ENCODE measurements around the gene IFT122. TPM values are rescaled to one million over a fixed set of nuclear protein-coding genes. Genes with fewer than 3 reads are reported as not detected.

Gene IFT122
- total RNA-seq, 1 experiment from 2014 or later = 35.5 TPM

DNA sequence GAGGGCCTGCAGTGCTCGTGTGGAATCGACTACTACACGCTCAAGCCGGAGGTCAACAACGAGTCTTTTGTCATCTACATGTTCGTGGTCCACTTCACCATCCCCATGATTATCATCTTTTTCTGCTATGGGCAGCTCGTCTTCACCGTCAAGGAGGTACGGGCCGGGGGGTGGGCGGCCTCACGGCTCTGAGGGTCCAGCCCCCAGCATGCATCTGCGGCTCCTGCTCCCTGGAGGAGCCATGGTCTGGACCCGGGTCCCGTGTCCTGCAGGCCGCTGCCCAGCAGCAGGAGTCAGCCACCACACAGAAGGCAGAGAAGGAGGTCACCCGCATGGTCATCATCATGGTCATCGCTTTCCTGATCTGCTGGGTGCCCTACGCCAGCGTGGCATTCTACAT lies 92.2 kb downstream of the IFT122 start:
- TF ChIP-seq, protein P1, sequence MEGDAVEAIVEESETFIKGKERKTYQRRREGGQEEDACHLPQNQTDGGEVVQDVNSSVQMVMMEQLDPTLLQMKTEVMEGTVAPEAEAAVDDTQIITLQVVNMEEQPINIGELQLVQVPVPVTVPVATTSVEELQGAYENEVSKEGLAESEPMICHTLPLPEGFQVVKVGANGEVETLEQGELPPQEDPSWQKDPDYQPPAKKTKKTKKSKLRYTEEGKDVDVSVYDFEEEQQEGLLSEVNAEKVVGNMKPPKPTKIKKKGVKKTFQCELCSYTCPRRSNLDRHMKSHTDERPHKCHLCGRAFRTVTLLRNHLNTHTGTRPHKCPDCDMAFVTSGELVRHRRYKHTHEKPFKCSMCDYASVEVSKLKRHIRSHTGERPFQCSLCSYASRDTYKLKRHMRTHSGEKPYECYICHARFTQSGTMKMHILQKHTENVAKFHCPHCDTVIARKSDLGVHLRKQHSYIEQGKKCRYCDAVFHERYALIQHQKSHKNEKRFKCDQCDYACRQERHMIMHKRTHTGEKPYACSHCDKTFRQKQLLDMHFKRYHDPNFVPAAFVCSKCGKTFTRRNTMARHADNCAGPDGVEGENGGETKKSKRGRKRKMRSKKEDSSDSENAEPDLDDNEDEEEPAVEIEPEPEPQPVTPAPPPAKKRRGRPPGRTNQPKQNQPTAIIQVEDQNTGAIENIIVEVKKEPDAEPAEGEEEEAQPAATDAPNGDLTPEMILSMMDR (IDR thresholded peaks at IDR 0.05; ENCODE audit: unreplicated experiment) = no peak
- Mint-ChIP-seq H3K36me3 (ENCODE audit: insufficient read depth, unreplicated experiment) (no peaks in the 10 kb centered on the region), H3K4me1 (ENCODE audit: low read depth, unreplicated experiment) (peaks cover 8% of the 10 kb centered on the region), H3K27me3 (ENCODE audit: unreplicated experiment) (peaks cover 52% of the 10 kb centered on the region), H3K9me3 (ENCODE audit: low read depth, unreplicated experiment) (no peaks in the 10 kb centered on the region), H3K4me3 (ENCODE audit: low read depth, unreplicated experiment) (no peak overlapping the region), H3K27ac (ENCODE audit: unreplicated experiment) (no peak overlapping the region)
- intact Hi-C loops (cut with micrococcal nuclease; ENCODE audit: unreplicated experiment) = no loop called here
- BruUV-seq (replicated peaks) = no TSS peak
- no peak for DNase-seq
- CTCF ChIA-PET = no interaction called here

DNA sequence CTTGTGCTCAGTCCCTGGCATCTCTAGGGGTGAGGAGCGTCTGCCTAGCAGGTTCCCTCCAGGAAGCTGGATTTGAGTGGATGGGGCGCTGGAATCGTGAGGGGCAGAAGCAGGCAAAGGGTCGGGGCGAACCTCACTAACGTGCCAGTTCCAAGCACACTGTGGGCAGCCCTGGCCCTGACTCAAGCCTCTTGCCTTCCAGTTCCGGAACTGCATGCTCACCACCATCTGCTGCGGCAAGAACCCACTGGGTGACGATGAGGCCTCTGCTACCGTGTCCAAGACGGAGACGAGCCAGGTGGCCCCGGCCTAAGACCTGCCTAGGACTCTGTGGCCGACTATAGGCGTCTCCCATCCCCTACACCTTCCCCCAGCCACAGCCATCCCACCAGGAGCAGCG lies 93.4 kb downstream of the IFT122 start:
- no peaks in the 10 kb centered on the region for H3K36me3 Mint-ChIP-seq (ENCODE audit: insufficient read depth, unreplicated experiment)
- no peak overlapping the region for H3K27ac Mint-ChIP-seq (ENCODE audit: unreplicated experiment)
- no peak for DNase-seq

DNA sequence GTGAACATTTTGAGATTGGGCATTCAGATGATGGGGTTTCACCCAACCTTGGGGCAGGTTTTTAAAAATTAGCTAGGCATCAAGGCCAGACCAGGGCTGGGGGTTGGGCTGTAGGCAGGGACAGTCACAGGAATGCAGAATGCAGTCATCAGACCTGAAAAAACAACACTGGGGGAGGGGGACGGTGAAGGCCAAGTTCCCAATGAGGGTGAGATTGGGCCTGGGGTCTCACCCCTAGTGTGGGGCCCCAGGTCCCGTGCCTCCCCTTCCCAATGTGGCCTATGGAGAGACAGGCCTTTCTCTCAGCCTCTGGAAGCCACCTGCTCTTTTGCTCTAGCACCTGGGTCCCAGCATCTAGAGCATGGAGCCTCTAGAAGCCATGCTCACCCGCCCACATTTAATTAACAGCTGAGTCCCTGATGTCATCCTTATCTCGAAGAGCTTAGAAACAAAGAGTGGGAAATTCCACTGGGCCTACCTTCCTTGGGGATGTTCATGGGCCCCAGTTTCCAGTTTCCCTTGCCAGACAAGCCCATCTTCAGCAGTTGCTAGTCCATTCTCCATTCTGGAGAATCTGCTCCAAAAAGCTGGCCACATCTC lies 94.5 kb downstream of the IFT122 start:
- CTCF ChIA-PET = interaction anchor here (0.6 kb wide), 1 partner anchor 33 kb away, joined by 4 read pairs; no protein-coding TSS in a partner anchor
- intact Hi-C loops (cut with micrococcal nuclease; ENCODE audit: unreplicated experiment) = no loop called here
- Mint-ChIP-seq H3K27me3 (ENCODE audit: unreplicated experiment) (peaks cover 48% of the 10 kb centered on the region), H3K36me3 (ENCODE audit: insufficient read depth, unreplicated experiment) (no peaks in the 10 kb centered on the region), H3K9me3 (ENCODE audit: low read depth, unreplicated experiment) (no peaks in the 10 kb centered on the region), H3K4me1 (ENCODE audit: low read depth, unreplicated experiment) (peaks cover 8% of the 10 kb centered on the region), H3K4me3 (ENCODE audit: low read depth, unreplicated experiment) (no peak overlapping the region), H3K27ac (ENCODE audit: unreplicated experiment) (no peak overlapping the region)
- DNase-seq = no peak
- TF ChIP-seq, protein P1 (IDR thresholded peaks at IDR 0.05; ENCODE audit: unreplicated experiment) = no peak
- BruUV-seq (replicated peaks) = no TSS peak

More for the DNA sequence above, 93.4 kb downstream of the IFT122 start:
- CTCF ChIA-PET = no interaction called here
- Mint-ChIP-seq H3K4me1 (ENCODE audit: low read depth, unreplicated experiment) (peaks cover 8% of the 10 kb centered on the region), H3K4me3 (ENCODE audit: low read depth, unreplicated experiment) (no peak overlapping the region), H3K9me3 (ENCODE audit: low read depth, unreplicated experiment) (no peaks in the 10 kb centered on the region), H3K27me3 (ENCODE audit: unreplicated experiment) (peaks cover 52% of the 10 kb centered on the region)
- intact Hi-C loops (cut with micrococcal nuclease; ENCODE audit: unreplicated experiment) = no loop called here
- no TSS peak for BruUV-seq (replicated peaks)
- TF ChIP-seq, protein P1 (IDR thresholded peaks at IDR 0.05; ENCODE audit: unreplicated experiment) = no peak

DNA sequence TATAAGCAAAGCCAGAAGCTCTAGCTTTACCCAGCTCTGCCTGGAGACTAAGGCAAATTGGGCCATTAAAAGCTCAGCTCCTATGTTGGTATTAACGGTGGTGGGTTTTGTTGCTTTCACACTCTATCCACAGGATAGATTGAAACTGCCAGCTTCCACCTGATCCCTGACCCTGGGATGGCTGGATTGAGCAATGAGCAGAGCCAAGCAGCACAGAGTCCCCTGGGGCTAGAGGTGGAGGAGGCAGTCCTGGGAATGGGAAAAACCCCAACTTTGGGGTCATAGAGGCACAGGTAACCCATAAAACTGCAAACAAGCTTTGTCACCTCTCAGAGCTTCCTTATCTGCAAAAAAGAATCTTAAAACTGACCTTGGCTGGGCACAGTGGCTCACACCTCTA lies 95.1 kb downstream of the IFT122 start:
- H3K27ac Mint-ChIP-seq (ENCODE audit: unreplicated experiment) = no peak overlapping the region
- no peak for DNase-seq
- intact Hi-C loops (cut with micrococcal nuclease; ENCODE audit: unreplicated experiment) = no loop called here
- TF ChIP-seq, protein P1 (IDR thresholded peaks at IDR 0.05; ENCODE audit: unreplicated experiment) = no peak
- CTCF ChIA-PET = interaction anchor here (0.6 to 1.0 kb wide), 2 partner anchors 33 to 152 kb away, joined by 3 to 4 read pairs; no protein-coding TSS in a partner anchor
- no peaks in the 10 kb centered on the region for H3K9me3 Mint-ChIP-seq (ENCODE audit: low read depth, unreplicated experiment)
- peaks cover 43% of the 10 kb centered on the region for H3K27me3 Mint-ChIP-seq (ENCODE audit: unreplicated experiment)
- H3K4me1 Mint-ChIP-seq (ENCODE audit: low read depth, unreplicated experiment) = peaks cover 7% of the 10 kb centered on the region
- H3K4me3 Mint-ChIP-seq (ENCODE audit: low read depth, unreplicated experiment) = no peak overlapping the region
- H3K36me3 Mint-ChIP-seq (ENCODE audit: insufficient read depth, unreplicated experiment) = no peaks in the 10 kb centered on the region
- BruUV-seq (replicated peaks) = no TSS peak

All from Calu3 (cell line).